ENCODE measurements around the gene PRDM1.

Gene PRDM1

GRCh38 chr6:106152952-106153351 lies 66.8 kb downstream of the PRDM1 start:
- TF ChIP-seq CTCF (IDR thresholded peaks at IDR 0.05; ENCODE audit: low read depth, low read length, missing control alignments), result no peak
- DNase-seq (ENCODE audit: low read depth), result no peak
- H3K4me3 ChIP-seq (ENCODE audit: low read depth, low read length), result no peak overlapping the region

- DNase-seq (ENCODE audit: low read depth), result no peak
- H3K4me3 ChIP-seq (ENCODE audit: low read depth, low read length), result no peak overlapping the region
- no peak for TF ChIP-seq CTCF (IDR thresholded peaks at IDR 0.05; ENCODE audit: low read depth, low read length, missing control alignments)
Observed at GRCh38 chr6:106154326-106154725, 68.2 kb downstream of the PRDM1 start.

- H3K4me3 ChIP-seq (ENCODE audit: low read depth, low read length), result no peak overlapping the region
- DNase-seq (ENCODE audit: low read depth), result no peak
- TF ChIP-seq CTCF (IDR thresholded peaks at IDR 0.05; ENCODE audit: low read depth, low read length, missing control alignments), result no peak
Observed at GRCh38 chr6:106155219-106155830, 69.2 kb downstream of the PRDM1 start.

GRCh38 chr6:106156413-106156812 lies 70.3 kb downstream of the PRDM1 start:
- TF ChIP-seq CTCF (IDR thresholded peaks at IDR 0.05; ENCODE audit: low read depth, low read length, missing control alignments), result no peak
- H3K4me3 ChIP-seq (ENCODE audit: low read depth, low read length), result no peak overlapping the region
- DNase-seq (ENCODE audit: low read depth), result no peak

- H3K4me3 ChIP-seq (ENCODE audit: low read depth, low read length), result no peak overlapping the region
- DNase-seq (ENCODE audit: low read depth), result no peak
- TF ChIP-seq CTCF (IDR thresholded peaks at IDR 0.05; ENCODE audit: low read depth, low read length, missing control alignments), result no peak
Observed at GRCh38 chr6:106156863-106157262, 70.7 kb downstream of the PRDM1 start.

GRCh38 chr6:106158816-106159215 lies 72.7 kb downstream of the PRDM1 start:
- TF ChIP-seq CTCF (IDR thresholded peaks at IDR 0.05; ENCODE audit: low read depth, low read length, missing control alignments), result no peak
- no peak overlapping the region for H3K4me3 ChIP-seq (ENCODE audit: low read depth, low read length)
- DNase-seq (ENCODE audit: low read depth), result no peak
